DMS79 (cell line): Measurements from ENCODE around the gene COLGALT1.
"Not testable (repeated sequence)": the region's sequence is repeated elsewhere in the genome, so short reads cannot be mapped to it uniquely, and the experiment has no call there.

ENCODE experiments used
- DNase-seq: peaks from one replicate; lab custom pipeline; 2025; lab: John Stamatoyannopoulos, UW

Gene COLGALT1

DNA sequence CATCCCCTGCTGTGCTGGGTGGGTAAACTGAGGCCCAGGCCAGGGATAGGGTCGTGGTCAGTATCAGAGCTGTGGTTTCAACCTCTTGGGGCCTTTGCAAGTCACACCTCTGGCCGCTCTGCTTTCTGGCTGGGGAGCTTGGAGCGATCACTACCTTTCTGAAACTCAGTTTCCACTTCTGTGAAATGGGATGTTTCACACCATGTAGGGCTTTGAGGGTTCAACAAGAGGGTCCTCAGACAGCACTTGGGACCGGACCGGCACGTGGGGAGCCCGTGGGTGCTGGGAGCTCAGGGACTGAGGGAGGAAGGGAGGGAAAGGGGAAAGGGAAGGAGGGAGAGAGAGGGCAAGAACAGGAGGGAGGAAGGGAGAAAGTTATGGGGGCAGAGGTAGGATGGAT, 22.9 kb upstream of the COLGALT1 start:
- no peak for DNase-seq

DNA sequence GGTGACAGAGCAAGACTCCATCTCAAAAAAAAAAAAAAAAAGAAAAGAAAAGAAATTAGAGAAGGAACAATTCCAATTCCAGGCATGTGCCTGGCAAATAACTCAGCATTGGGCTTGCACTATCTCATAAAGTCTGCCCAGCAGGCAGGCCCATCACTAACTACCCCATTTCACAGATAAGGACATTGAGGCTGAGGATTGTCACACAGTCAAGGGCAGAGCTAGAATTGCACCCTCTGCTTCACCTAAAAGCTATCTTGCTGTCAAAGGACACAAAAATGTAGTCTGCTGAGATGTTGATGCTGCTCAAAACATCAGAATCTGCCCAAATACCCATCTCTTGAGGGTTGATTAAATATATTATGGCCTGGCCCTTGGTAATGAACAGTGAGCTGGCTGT, 20.7 kb upstream of the COLGALT1 start:
- DNase-seq = no peak

DNA sequence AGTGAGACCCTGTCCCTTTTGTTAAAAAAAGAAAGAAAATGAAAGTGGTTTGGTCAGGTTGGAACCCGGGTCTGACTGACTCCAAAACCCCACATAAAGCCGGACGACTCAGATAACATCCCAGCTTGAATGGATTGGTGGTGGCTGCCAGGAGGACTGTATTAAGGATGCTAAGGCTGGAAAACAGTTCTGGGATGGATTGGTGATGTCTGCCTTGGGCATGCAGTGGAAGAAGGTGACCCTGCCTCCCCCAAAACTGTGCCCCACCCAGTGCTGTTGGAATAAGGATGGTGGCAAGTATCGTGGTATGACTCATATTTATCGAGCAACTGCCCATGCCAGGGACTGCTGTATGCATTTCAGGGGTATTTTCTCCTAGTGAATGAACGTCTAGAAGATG, 18.5 kb upstream of the COLGALT1 start:
- DNase-seq = no peak

DNA sequence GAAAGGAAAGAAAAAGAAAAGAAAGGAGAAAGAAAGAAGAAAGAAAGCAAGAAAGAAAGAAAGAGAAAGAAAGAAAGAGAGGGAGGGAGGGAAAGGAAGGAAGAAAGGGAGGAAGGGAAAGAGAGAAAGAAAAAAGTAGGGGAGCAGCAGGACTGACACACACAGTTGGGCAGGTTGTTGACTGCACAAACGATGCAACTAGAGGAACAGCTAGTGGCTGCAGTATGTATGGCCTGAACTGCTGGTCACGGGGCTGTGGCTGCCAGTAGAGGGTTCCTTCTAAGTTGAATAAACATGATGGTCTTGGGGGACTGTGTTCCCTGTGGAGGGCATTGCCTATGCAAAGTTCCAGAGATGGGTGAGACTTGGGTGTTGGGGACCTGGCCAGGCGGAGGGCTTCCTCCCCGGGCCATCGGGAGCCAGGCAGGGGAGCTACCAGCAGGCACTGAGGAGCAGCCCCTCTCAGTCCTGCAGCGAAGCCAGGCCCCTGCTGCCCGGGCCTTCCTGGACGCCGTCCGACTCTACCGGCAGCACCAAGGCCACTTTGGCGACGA, 16.7 kb upstream of the COLGALT1 start:
- DNase-seq = no peak

DNA sequence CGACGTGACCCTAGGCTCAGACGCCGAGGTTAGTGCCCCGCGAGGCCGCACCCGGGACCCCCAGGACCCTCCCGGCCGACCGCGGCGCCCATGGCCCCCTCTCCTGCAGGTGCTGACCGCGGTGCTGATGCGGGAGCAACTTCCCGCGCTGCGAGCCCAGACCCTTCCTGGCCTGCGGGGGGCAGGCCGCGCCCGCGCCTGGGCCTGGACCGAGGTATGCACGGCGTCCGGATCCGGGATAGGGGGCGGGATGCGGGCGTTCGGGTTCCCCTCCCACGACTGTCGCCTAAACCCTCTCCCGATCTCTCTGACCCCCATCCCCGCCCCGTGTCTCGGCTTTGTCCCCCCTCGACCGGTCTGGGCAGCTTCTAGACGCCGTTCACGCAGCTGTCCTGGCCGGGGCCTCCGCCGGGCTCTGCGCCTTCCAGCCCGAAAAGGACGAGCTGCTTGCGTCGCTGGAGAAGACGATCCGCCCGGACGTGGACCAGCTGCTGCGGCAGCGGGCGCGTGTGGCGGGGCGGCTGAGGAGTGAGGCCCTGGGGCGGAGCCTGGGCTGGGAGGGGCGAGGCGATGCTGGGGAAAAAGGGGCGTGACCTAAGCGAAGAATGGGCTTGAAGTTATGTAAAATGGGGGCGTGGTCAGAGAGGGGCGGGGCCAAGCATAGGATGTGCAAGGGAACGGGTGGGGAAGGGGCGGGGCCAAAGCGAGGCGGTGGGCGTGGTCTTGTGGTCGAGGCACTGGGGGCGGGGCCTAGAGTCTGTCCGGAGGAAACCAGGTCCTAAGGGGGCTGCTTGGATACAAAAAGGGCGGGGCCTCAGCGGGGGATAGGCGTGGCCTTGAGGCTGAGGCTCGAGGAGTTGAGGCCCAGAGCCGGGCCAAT, 16.0 kb upstream of the COLGALT1 start:
- DNase-seq = peak; percentile 49

DNA sequence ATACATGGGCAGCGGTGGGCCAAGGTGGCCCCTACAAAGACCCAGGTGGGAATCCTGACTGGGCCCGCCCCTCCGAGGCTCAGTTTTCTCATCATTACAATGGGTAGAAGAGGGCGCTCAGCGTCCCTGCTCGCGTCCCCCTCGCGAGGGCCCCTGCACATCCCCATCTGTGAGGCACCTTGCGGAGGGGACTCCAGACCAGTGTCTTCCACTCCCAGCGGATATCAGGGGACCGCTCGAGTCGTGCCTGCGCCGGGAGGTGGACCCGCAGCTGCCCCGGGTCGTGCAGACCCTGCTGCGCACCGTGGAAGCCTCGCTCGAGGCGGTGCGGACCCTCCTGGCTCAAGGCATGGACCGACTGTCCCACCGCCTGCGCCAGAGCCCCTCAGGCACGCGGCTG, 15.3 kb upstream of the COLGALT1 start:
- no peak for DNase-seq

DNA sequence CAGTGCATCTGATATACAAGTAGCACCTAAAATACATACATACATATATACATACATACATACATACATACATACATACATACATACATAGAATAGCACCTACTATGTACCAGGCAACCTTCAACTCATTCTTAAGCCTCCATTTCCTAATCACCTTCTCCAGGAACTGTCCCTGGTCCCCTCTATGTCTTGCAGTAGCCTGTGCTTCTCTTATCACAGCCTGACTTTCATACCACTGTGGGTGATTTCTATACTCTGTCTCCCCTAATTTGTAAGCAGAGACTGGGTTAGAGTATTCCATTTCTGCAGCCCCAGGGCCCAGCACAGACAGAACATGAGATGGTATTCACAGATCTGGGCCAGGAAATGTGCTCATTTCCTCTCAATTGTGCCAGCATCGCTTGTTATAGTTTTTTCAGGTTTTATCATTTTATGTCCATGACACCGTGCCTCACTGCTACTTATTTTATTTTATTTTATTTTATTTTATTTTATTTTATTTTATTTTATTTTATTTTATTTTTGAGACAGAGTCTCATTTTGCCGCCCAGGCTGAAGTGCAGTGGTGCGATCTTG, 14.2 kb upstream of the COLGALT1 start:
- DNase-seq = no peak

DNA sequence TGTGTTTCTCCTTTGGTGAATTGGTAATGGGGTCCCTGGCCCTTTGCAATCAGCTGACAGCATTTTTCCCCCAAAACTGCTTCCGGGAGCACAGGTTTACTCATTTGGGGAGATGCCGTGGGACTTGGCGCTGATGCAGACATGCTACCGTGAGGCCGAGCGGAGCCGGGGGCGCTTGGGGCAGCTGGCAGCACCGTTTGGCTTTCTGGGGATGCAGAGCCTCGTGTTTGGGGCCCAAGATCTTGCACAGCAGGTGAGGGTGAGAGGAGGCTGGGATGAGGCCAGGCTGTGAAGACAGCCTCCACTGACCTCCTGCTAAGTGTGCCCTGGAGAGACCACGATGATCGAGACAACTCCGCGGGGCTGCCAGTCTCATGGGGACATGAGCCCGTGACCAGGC, 13.4 kb upstream of the COLGALT1 start:
- no peak for DNase-seq

DNA sequence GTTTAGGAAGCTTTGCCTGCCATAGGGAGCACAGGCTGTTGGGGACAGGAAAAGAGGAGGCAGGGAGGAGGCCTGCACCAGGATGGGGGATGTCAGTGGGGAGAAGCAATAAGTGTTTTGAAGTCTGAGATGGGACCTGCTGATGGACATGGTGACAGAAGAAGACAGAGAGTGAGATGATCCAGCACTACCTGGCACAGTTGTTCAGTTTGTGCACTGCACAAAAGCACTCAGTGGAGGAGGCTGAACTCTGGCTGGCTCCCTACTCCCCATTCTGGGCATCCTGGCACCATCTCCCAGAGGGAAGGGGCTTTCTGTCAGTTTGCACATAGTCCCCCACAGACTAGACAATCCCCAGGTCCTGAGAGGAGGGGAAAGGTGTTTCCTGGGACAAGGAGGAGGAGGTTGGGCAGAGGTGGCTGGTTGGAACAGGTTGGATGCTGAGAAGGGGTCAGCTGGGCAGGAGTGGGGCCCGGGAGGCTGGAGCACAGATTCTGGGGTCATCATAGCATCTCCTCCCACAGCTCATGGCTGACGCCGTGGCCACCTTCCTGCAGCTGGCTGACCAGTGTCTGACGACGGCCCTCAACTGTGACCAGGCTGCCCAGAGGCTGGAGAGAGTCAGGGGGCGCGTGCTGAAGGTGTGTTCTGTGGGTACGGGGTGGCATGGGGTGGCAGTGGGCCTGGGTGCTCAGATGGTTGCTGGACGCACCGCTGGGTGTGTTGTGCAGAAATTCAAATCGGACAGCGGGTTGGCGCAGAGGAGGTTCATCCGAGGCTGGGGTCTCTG, 12.5 kb upstream of the COLGALT1 start:
- DNase-seq = no peak

DNA sequence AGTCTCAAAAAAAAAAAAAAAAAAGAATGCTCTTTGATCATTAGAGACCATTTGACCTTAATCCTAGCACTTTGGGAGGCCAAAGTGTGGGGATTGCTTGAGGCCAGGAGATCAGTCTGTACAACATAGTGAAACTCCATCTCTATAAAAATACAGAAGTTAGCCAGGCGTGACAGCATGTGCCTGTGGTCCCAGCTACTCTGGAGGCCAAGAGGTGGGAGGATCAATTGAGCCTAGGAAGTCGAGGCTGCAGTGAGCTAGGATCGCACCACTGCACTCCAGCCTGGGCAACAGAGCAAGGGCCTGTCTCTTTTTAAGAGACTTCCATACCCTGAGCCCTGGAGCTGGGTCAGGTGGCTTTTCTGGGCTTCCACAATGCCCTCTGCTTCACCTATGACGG, 11.5 kb upstream of the COLGALT1 start:
- DNase-seq = no peak

DNA sequence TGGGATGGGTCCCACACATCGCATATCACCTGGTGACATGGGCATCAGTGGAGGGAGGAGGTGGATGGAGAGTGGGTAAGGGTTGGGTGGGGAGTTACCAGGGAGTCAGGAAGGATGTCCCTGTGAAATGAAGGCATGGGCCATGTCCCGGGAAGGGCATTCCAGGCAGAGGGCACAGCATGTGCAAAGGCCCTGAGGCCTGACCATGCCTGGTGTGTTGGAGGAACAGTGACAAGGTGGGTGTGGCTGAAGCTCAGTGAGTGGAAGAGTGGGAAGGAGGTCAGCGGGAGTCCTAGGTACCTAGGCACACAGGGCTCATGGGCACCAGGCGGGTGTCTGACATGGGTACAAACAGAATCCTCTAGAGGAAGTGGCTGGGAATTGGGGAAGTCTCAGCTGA, 11.0 kb upstream of the COLGALT1 start:
- no peak for DNase-seq

DNA sequence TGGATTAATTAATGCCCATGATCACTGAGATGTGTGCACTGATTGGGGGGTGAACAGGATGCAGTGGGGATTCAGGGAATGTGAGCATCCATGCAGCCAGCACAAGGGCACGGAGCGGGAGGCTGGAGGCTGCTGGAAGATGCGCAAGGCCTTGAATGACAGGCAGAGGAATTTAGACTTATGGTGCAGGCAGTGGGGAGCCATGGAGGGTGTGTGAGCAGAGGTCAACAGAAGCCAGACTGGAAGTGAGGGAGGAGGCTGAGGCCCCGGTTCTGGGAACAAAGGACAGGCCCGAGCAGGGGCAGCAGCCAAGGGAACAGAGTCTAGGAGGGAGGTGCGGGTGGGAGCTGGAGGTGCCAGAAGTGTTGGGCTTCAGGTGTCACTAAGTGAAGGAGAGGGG, 7.3 kb upstream of the COLGALT1 start:
- no peak for DNase-seq

DNA sequence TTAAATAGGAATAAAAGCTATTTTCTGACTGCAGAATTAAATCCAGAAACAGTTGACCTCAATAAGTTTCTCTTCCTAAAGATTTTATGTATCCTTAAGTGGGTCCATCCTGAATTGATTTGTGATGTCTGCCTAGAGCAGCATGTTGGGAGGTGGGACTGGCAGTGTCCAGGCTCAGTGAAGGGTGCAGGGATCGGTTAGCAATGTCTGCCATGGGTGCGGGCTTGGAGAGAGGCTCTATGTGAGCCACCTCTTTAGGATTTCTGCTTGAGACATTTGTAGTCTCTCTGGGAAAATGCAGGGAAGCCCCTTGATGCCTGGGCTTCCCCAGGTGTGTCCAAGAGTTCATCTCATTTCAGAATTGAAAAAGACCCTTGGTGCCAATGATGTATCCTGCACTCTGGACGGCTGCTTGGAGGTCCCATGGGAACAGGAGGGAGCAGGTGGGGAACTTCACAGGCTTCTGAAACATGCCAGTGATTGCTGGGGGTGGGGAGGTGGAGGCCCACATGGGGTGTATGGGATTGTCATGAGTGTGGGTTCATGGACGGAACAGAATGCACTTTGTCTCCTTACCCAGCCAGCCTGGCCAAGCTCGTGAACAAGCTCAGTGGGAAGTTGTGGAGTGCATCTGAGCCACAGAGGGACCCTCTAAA, 6.2 kb upstream of the COLGALT1 start:
- DNase-seq = no peak

DNA sequence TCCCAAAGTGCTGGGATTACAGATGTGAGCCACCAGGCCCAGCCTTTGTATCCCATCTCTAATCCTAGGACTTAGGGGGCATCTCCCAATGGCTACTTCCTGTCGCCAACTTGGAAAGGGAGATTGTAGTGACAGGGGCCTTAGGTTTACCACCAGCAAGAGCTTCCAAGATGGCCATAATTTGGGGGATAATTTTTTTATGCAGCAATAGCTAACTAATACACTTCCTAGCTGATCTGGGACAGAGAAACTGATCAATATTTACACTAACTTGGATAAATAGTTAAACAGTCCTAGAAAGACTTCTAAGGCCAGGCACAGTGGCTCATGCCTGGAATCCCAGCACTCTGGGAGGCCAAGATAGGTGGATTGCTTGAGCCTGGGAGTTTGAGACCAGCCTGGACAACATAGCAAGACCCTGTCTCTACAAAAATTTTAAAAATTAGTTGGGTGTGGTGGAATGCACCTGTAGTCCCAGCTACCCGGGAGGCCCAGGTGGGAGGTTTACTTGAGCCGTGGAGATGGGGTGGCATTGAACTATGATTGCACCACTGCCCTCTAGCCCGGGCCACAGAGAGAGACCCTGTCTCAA, 5.3 kb upstream of the COLGALT1 start:
- no peak for DNase-seq

DNA sequence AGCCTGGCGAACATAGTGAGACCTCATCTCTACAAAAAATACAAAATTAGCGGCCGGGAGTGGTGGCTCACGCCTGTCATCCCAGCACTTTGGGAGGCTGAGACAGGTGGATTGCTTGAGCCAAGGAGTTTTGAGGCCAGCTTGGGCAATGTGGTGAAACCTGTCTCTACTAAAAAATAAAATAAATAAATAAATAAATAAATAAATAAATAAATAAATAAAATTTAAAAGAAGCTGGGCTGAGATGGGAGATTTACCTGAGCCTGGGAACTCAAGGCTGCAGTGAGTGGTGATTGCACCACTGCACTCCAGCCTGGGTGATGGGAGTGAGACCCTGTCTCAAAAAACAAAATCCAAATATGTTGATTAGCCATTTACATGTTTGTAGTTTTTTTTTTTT, 2.7 kb upstream of the COLGALT1 start:
- not testable (repeated sequence) for DNase-seq

DNA sequence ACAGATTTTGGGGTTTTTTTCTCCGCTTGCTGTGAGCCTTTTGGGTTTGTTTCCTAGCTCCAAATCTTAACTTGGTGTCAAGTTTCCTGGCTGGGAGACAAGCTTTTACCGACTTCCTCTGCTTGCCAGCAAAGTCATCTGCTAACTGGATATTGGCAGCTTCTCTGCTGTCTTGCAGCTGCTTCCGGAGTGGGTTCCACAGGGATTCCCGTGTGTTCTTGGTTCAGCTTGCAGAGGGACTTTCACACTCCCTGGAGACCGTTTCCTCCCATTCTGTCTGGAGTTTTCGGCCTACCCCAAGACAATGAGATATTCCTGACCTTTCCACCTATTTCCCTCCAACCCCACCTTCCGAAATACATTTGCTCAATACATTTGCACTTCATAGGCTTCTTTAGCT, 2.2 kb upstream of the COLGALT1 start:
- DNase-seq = peak; percentile 10

DNA sequence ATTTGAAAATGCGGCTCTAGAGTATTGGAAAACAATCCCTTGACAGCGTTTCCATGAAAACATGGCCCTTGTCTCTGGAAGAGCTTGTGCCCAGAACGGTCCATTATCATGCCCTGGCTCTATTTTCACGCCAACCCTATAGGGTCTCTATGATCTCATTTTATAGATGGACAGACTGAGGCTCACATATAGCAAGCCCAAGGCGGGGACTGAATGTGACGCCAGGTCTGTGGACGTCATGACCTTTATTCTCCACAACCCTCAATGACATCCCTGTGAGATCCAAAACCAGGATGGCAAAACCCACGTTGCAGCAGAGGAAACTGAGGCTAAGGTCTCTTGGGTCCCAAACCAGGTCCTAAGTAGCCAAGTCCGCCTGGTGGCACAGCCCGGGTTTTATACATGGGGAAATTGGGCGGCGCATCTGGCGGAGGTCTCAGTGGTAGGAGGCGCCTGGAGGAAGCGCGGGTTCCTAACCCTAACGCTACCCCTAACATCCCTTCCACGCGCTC, 425 bp upstream of the COLGALT1 start:
- DNase-seq = no peak

DNA sequence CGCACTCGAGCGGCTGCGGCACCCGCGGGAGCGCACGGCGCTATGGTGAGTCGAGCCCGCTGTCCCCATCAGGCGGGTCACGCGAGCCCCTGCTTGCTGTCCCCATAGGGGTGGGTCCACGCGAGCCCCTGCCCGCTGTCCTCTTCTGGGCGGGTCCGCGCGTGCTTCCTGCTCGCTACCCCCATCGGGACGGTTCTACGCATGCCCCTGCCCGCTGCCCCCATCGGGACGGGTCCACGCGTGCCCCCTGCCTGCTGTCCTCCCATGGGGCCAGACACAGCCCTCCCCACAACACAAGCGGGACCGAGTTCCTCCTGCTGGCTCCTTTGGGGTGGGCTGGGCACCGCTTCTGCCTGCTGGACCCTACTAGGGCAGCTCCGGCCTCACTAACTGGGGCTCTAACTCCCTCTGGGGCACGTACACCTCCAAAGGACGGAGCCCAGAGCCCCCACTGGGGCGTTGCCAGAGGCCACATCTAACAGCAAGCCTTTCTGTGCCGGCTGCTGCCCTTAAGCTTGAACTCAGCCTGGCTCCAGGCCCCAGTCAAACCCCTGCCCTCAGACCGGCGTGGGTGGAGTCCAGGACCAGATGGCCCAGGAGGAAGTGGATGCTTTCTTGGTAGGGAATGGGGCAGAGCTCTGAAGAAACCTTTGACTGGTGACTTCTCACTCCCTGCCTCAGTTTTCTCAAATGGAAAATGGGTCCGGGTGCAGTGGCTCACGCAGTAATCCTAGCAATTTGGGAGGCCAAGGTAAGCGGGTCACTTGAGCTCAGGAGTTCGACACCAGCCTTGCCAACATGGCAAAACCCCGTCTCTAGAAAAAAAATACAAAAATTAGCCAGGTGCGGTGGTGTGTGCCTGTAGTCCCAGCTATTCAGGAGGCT, 722 bp downstream of the COLGALT1 start:
- peak; percentile 9 for DNase-seq

DNA sequence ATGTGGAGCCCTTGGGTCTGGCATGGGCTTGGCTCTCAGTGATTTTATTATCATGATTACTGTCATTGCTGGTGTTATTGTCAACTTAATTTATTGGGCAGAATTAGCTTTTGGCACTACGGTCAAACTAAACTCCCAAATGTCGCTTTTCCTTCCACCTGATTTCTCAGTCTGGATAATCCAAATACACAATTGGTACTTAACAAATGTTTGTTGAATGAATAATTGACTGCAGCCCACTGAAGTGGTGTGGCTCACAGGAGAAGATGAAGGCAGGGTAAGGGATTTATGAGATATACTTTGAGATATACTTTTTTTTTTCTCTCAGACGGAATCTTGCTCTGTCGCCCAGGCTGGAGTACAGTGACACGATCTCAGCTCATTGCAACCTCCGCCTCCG, 1.5 kb downstream of the COLGALT1 start:
- DNase-seq = no peak

DNA sequence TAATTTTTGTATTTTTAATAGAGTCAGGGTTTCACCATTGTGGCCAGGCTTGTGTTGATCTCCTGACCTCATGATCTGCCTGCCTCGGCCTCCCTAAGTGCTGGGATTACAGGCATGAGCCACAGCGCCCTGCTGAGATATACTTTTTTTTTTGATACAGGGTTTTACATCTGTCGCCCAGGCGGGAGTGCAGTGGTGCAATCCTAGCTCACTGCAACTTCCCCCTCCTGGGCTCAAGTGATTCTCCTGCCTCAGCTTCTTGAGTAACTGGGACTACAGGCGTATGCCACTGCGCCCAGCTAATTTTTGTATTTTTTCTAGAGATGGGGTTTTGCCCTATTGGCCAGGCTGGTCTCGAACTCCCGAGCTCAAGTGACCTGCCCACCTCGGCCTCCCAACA, 2.0 kb downstream of the COLGALT1 start:
- DNase-seq = no peak

DNA sequence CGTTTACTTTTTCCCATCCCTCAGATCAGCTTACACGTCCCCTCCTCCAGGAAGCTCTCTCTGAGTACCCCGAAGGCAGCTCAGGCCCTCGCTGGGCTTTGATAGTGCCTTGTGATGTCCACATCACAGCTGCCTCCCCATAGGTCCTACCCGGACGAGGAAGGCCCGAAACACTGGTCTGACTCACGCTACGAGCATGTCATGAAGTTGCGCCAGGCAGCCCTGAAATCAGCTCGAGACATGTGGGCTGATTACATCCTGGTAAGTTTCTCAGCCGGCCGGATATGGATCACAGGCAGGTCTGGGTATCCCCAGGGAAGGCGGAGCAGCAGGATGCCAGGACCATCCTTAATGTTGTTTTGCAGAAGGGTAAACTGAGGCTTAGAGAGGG, 4.8 kb downstream of the COLGALT1 start:
- DNase-seq = no peak
